Ecto neural progenitor cell (in vitro differentiated cells): ENCODE results near the gene BDKRB2.

Source experiments
- DNase-seq: peaks from one replicate; pipeline ENCODE4 v3.0.0-alpha.2; 2018; ENCODE audit warnings: low spot score

The BDKRB2 gene

GRCh38 chr14:96176811-96177211, 27.8 kb upstream of the BDKRB2 start:
- DNase-seq, result no peak

- no peak for DNase-seq
Measured at GRCh38 chr14:96177766-96178375, 26.8 kb upstream of the BDKRB2 start.

GRCh38 chr14:96178461-96179321, 25.9 kb upstream of the BDKRB2 start:
- no peak for DNase-seq

- no peak for DNase-seq
Measured at GRCh38 chr14:96180043-96180874, 24.4 kb upstream of the BDKRB2 start.

GRCh38 chr14:96181186-96182056, 23.2 kb upstream of the BDKRB2 start:
- DNase-seq, result no peak

GRCh38 chr14:96182546-96182945, 22.1 kb upstream of the BDKRB2 start:
- no peak for DNase-seq

GRCh38 chr14:96184737-96185136, 19.9 kb upstream of the BDKRB2 start:
- no peak for DNase-seq

- DNase-seq, result no peak
Measured at GRCh38 chr14:96187216-96188031, 17.2 kb upstream of the BDKRB2 start.

GRCh38 chr14:96189281-96189711, 15.3 kb upstream of the BDKRB2 start:
- no peak for DNase-seq

GRCh38 chr14:96191353-96191752, 13.3 kb upstream of the BDKRB2 start:
- no peak for DNase-seq

GRCh38 chr14:96191841-96192462, 12.7 kb upstream of the BDKRB2 start:
- no peak for DNase-seq

GRCh38 chr14:96192975-96193805, 11.4 kb upstream of the BDKRB2 start:
- DNase-seq, result no peak

- no peak for DNase-seq
Measured at GRCh38 chr14:96194262-96194656, 10.4 kb upstream of the BDKRB2 start.

GRCh38 chr14:96194657-96195431, 9.8 kb upstream of the BDKRB2 start:
- no peak for DNase-seq

- no peak for DNase-seq
Measured at GRCh38 chr14:96195441-96196081, 9.1 kb upstream of the BDKRB2 start.

GRCh38 chr14:96197163-96197852, 7.3 kb upstream of the BDKRB2 start:
- no peak for DNase-seq

GRCh38 chr14:96197969-96198368, 6.7 kb upstream of the BDKRB2 start:
- no peak for DNase-seq
